Measurements from ENCODE around the gene TTC34. TPM values are rescaled to one million over a fixed set of nuclear protein-coding genes. Genes with fewer than 3 reads are reported as not detected.

TTC34 gene
- total and polyA plus RNA-seq, 9 of the 15 experiments (the other 6 are each of a cell fraction or from before 2014, with no cell fraction given), result 0.03 to 0.38 (median 0.05) TPM; not detected in 2

- no peak for TF ChIP-seq TAL1 (IDR thresholded peaks at IDR 0.05)
- no peak for TF ChIP-seq ZZZ3 (IDR thresholded peaks at IDR 0.05)
These were observed 16.5 kb upstream of the TTC34 start (continued) for GRCh38 chr1:2817784-2818564.

- no peak overlapping the region for H3K27ac ChIP-seq (ENCODE audit: extremely low read depth, low read depth, low read length)
- no peaks in the 10 kb centered on the region for H3K36me3 ChIP-seq (ENCODE audit: control insufficient read depth, insufficient read depth, low read length)
- no peak overlapping the region for H3K4me2 ChIP-seq (ENCODE audit: insufficient read depth, low read length)
- no peaks in the 10 kb centered on the region for H3K79me2 ChIP-seq (ENCODE audit: control insufficient read depth, insufficient read depth, low read length)
- no peak overlapping the region for H3K9ac ChIP-seq (ENCODE audit: insufficient read depth in 1 of 2, low read depth in 2 of 2, low read length in 2 of 2)
- no peak for FAIRE-seq
- under 1% methylated on average over 15 of the region's 15 CpGs for WGBS (ENCODE audit: insufficient coverage, low coverage, missing lambda C conversion rate)
- no peaks in the 10 kb centered on the region; the same call in 1 of the 2 replicates for H3K9me3 ChIP-seq (replicated peaks; ENCODE audit: control insufficient read depth, insufficient read depth, low read depth, low read length)
- H3K9me1 ChIP-seq (ENCODE audit: control insufficient read depth, insufficient read depth, low read length), result no peaks in the 10 kb centered on the region
- CTCF ChIA-PET (ENCODE audit: low intra/inter-chr PET ratio), result no interaction called here
- no peaks in the 10 kb centered on the region for H4K20me1 ChIP-seq (replicated peaks; ENCODE audit: control insufficient read depth, insufficient read depth, low read length)
- no TSS peak for BruUV-seq (replicated peaks)
- DNase-seq (ENCODE audit: extremely low read depth in 1 of 4, low spot score in 3 of 4), result no peak
- intact Hi-C loops (cut with micrococcal nuclease) (no loop called here), in situ Hi-C loops (cut with MboI) (no loop called here)
- ATAC-seq, result no peak
- POLR2A ChIA-PET, result no interaction called here
- H3K4me3 ChIP-seq, result no peak overlapping the region
- no peaks in the 10 kb centered on the region; a peak in 1 of 5 replicates for H3K4me1 ChIP-seq (replicated peaks in 1 of 2; ENCODE audit: control insufficient read depth in 2 of 2, insufficient read depth in 2 of 2, low read length in 2 of 2)
- peaks cover 0 to 16% of the 10 kb centered on the region in 2 experiments; a peak in 2 of 5 replicates for H3K27me3 ChIP-seq (ENCODE audit: control insufficient read depth in 2 of 2, insufficient read depth in 2 of 2, low read length in 2 of 2)
- H2AFZ ChIP-seq (ENCODE audit: low read depth, low read length), result no peak overlapping the region
- TF ChIP-seq MCM2 (IDR thresholded peaks at IDR 0.05; ENCODE audit: low read depth) (no peak), SAFB2 (IDR thresholded peaks at IDR 0.05; ENCODE audit: borderline replicate concordance, low read depth, low read length, severe bottlenecking) (no peak), SMAD4 (CRISPR knock-in tag; conservative IDR thresholded peaks at IDR 0.05) (no peak), PCBP2 (IDR thresholded peaks at IDR 0.05; ENCODE audit: low read depth, low read length, poor library complexity, severe bottlenecking) (no peak), CBX2 (IDR thresholded peaks at IDR 0.05; ENCODE audit: insufficient read depth, low read length, poor library complexity, severe bottlenecking) (no peak), ETV1 (tag; conservative IDR thresholded peaks at IDR 0.05; ENCODE audit: low read depth) (no peak), KLF10 (CRISPR knock-in tag; IDR thresholded peaks at IDR 0.05) (no peak), YY1 (IDR thresholded peaks at IDR 0.05; ENCODE audit: borderline replicate concordance in 1 of 3, control insufficient read depth in 1 of 3, extremely low read depth in 1 of 3, insufficient read depth in 3 of 3, insufficient read length in 1 of 3, insufficient replicate concordance in 2 of 3, low read depth in 1 of 3, low read length in 2 of 3) (no peak), ESRRB (CRISPR knock-in tag; IDR thresholded peaks at IDR 0.05; ENCODE audit: borderline replicate concordance) (no peak), ZNF282 (CRISPR knock-in tag; IDR thresholded peaks at IDR 0.05) (no peak), ZNF197 (CRISPR knock-in tag; IDR thresholded peaks at IDR 0.05; ENCODE audit: low read depth) (no peak)
- TF ChIP-seq, protein P1, sequence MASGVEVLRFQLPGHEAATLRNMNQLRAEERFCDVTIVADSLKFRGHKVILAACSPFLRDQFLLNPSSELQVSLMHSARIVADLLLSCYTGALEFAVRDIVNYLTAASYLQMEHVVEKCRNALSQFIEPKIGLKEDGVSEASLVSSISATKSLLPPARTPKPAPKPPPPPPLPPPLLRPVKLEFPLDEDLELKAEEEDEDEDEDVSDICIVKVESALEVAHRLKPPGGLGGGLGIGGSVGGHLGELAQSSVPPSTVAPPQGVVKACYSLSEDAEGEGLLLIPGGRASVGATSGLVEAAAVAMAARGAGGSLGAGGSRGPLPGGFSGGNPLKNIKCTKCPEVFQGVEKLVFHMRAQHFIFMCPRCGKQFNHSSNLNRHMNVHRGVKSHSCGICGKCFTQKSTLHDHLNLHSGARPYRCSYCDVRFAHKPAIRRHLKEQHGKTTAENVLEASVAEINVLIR (CRISPR knock-in tag; IDR thresholded peaks at IDR 0.05), result no peak
- TF ChIP-seq, protein P2, sequence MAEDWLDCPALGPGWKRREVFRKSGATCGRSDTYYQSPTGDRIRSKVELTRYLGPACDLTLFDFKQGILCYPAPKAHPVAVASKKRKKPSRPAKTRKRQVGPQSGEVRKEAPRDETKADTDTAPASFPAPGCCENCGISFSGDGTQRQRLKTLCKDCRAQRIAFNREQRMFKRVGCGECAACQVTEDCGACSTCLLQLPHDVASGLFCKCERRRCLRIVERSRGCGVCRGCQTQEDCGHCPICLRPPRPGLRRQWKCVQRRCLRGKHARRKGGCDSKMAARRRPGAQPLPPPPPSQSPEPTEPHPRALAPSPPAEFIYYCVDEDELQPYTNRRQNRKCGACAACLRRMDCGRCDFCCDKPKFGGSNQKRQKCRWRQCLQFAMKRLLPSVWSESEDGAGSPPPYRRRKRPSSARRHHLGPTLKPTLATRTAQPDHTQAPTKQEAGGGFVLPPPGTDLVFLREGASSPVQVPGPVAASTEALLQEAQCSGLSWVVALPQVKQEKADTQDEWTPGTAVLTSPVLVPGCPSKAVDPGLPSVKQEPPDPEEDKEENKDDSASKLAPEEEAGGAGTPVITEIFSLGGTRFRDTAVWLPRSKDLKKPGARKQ (CRISPR knock-in tag; IDR thresholded peaks at IDR 0.05), result no peak
- TF ChIP-seq, protein P3, sequence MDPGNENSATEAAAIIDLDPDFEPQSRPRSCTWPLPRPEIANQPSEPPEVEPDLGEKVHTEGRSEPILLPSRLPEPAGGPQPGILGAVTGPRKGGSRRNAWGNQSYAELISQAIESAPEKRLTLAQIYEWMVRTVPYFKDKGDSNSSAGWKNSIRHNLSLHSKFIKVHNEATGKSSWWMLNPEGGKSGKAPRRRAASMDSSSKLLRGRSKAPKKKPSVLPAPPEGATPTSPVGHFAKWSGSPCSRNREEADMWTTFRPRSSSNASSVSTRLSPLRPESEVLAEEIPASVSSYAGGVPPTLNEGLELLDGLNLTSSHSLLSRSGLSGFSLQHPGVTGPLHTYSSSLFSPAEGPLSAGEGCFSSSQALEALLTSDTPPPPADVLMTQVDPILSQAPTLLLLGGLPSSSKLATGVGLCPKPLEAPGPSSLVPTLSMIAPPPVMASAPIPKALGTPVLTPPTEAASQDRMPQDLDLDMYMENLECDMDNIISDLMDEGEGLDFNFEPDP (CRISPR knock-in tag; IDR thresholded peaks at IDR 0.05), result no peak
These were observed 15.3 kb upstream of the TTC34 start for GRCh38 chr1:2816786-2817185.
